Astrocyte of the spinal cord (primary cell): ENCODE measurements around the gene ZNF610.

ENCODE experiments used
- DNase-seq: peaks from one replicate; pipeline ENCODE4 v3.0.0; 2011; ENCODE audit warnings: low read depth, low spot score
- H3K4me3 ChIP-seq: 2 replicates; pipeline ENCODE4 v1.5.1; 2011; ENCODE audit warnings: low read depth, mild to moderate bottlenecking, low read length, moderate library complexity
- in situ Hi-C: cut with HindIII; loops from 2 replicates; pipeline ENCODE4 v1.10.0; 2017; ENCODE audit warnings: low sequenced_read_pairs
- TF ChIP-seq, protein P1 (sequence below): IDR thresholded peaks from 2 replicates; pipeline ENCODE4 v1.5.1; 2012; ENCODE audit warnings: low read depth, mild to moderate bottlenecking, low read length, inconsistent platforms

The ZNF610 gene

DNA sequence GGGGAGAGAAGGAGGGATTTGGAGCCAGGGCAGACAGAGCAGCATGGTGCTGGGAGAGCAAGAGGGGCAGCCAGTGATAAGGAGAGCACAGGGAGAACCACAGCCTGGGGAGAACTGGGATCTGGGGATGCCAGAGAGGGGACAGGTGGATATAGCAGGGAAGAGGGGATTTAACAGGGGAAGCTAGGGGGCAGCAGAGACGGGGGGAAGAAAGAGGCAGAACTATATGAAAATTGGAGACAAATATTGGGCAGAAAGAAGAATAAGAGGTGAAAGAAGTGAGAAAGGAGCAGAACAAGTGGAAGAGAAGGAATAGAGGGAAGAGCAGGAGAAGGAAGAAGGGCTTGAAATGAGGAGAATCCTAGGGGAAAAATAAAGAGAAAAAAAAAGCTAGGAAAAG, 55.1 kb downstream of the ZNF610 start:
- H3K4me3 ChIP-seq: no peak overlapping the region
- in situ Hi-C loops: no loop called here
- no peak for DNase-seq
- TF ChIP-seq, protein P1, sequence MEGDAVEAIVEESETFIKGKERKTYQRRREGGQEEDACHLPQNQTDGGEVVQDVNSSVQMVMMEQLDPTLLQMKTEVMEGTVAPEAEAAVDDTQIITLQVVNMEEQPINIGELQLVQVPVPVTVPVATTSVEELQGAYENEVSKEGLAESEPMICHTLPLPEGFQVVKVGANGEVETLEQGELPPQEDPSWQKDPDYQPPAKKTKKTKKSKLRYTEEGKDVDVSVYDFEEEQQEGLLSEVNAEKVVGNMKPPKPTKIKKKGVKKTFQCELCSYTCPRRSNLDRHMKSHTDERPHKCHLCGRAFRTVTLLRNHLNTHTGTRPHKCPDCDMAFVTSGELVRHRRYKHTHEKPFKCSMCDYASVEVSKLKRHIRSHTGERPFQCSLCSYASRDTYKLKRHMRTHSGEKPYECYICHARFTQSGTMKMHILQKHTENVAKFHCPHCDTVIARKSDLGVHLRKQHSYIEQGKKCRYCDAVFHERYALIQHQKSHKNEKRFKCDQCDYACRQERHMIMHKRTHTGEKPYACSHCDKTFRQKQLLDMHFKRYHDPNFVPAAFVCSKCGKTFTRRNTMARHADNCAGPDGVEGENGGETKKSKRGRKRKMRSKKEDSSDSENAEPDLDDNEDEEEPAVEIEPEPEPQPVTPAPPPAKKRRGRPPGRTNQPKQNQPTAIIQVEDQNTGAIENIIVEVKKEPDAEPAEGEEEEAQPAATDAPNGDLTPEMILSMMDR: no peak

DNA sequence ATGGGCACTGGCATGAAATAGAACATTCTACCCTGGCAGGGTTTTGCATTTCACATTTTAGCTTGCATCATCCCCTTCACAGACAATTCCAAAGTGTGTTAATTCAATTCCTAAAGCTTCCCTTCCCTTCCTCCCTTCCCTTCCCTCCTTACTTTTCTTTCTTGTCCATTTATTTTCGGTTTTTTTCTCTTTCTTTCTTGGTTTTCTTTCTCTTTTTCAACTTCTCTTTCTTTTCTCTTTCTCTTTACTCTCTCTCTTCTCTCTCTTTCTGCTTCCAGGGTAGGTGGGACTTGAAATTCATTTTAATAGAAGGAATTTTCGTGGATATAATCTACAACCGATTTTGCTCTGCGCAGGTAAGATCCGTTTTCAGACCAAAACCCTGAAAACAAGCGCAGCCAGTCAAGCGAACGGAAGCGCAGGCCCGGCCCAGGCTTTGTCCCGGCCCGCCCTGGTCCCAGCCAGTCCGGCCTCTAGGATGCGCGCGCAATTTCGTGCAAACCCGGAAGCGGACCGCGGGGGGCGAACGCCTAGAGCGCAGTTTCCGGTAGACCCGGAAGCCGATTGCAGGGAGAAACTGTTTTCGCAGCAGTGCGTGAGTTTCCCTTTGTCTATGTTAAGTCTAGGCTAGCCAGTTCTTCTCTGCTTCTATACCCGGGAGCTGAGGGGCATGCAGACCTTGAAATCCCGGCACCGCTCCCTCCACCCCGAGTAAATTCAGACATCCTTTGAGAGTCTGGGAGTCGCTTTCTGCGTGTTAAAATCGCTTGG, 61.5 kb downstream of the ZNF610 start, which contains the start of gene ZNF528:
Gene ZNF528 (plus strand): TSS at position 540 of the 771 bp plus-strand sequence. CDS start 4,165 bp downstream, outside the sequence.
- TF ChIP-seq, protein P1: no peak
- in situ Hi-C loops: no loop called here
- peak within 1 kb of the TSS; percentile 91 for H3K4me3 ChIP-seq
- DNase-seq: peak; percentile 94

DNA sequence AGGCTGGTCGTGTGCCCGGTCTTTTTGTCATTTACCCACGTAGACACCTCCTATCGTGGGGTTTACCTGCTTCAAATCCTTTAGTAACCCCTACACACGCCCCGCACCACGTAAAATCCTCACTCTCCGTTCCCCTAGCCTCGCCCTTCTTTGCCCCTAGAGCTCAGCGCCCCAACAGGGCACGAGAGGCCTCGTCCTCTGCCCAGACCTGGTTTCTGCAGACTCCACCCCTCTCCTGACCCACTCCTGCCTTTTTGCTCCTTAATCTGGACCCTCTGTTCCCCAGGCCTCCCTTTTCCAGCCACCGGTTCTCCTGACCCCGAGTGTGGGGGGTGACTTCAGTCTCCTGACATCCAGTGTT, 62.0 kb downstream of the ZNF610 start:
- peak overlapping the region; percentile 91 for H3K4me3 ChIP-seq
- TF ChIP-seq, protein P1: no peak
- no peak for DNase-seq
- in situ Hi-C loops: no loop called here

DNA sequence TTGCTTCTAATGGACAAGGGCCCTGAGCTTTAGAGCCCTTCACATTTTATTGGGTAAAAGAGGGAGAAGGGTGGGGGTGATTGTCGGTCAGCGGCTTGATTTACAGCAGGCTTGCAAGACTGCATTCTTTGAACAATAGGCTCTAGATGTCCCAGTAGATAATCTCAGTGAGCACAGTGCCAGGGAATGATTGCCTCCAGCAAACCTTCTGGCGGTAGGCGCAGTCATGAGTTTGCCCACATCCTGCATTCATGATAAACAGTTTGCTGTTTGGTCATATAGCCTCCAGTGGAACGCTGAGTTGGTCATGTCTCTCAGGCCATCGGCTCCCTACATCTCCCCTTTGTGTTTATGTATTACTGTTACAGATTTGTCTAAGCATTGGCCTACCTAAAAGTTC, 74.2 kb downstream of the ZNF610 start:
- TF ChIP-seq, protein P1: no peak
- in situ Hi-C loops: no loop called here
- no peak for DNase-seq
- H3K4me3 ChIP-seq: no peak overlapping the region

DNA sequence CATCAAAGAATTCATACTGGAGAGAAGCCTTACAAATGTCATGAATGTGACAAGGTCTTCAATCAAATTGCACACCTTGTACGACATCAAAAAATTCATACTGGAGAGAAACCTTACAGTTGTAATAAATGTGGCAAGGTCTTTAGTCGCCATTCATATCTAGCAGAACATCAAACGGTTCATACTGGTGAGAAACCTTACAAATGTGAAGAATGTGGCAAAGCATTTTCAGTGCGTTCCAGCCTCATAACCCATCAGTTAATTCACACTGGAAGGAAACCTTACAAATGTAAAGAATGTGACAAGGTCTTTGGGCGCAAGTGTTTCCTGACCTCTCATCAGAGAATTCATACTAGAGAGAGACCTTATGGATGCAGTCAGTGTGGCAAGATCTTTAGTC, 79.7 kb downstream of the ZNF610 start:
- DNase-seq: no peak
- in situ Hi-C loops: no loop called here
- TF ChIP-seq, protein P1: no peak
- H3K4me3 ChIP-seq: no peak overlapping the region
